HG03520 (cell line): ENCODE results near the gene ANLN.

Source experiments
- ATAC-seq: cut with Tn5 transposase; IDR thresholded peaks from one replicate; pipeline ENCODE4 v1.9.1; 2021; ENCODE audit warnings: mild to moderate bottlenecking, moderate library complexity; ENCODE audit not compliant: unreplicated experiment

Gene ANLN

DNA sequence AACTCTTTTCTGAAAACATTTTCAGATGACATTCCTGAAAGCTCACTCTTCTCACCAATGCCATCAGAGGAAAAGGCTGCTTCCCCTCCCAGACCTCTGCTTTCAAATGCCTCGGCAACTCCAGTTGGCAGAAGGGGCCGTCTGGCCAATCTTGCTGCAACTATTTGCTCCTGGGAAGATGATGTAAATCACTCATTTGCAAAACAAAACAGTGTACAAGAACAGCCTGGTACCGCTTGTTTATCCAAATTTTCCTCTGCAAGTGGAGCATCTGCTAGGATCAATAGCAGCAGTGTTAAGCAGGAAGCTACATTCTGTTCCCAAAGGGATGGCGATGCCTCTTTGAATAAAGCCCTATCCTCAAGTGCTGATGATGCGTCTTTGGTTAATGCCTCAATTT, 16.5 kb downstream of the ANLN start:
- ATAC-seq = no peak

DNA sequence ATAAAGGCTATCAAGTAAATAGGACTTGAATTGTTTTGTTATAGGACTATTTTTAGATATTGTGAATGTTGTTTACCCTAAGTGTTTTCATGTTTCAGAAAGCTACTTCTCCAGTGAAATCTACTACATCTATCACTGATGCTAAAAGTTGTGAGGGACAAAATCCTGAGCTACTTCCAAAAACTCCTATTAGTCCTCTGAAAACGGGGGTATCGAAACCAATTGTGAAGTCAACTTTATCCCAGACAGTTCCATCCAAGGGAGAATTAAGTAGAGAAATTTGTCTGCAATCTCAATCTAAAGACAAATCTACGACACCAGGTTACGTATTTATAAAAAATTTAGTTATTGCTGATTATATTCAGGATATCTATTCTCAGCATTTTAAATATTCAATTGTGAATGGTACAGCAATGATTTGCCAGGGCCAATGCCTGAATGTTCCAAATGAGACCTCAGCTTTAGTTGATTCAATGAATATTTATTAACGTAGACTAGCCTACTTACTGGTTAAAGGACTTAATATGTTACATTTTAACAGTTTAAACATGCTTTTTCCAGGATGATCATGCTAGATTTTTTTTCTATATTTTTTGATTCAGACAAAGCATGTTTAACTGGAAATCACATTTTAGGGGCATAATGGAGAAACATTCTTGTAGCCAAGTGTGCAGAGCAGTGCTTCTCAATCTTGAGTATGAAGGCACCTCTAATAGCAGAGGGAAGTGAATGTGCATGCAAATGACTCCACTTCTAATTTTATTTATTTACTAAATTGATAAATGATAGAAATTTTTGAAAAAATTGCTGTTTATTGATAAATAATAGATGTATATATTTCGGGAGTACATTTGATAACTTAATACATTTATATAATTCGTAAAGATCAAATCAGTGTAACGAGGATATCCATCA, 18.2 kb downstream of the ANLN start:
- ATAC-seq = no peak

DNA sequence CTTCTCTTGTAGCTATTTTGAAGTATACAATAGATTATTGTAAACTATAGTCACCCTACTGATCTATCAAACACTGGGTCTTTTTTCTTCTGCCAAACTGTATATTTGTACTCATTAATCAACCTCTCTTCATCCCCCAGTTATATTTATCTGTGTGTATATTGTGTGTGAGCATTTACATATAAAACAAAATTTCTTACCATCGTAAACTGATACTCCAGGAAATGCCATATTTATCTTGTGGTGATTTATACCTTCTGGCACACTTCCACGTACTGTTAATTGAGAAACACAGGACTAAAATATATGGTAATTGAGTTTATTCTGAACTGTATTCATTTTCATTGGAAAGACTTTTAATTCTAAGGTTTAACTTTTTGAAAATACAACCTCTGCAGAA, 18.9 kb downstream of the ANLN start:
- ATAC-seq = no peak

DNA sequence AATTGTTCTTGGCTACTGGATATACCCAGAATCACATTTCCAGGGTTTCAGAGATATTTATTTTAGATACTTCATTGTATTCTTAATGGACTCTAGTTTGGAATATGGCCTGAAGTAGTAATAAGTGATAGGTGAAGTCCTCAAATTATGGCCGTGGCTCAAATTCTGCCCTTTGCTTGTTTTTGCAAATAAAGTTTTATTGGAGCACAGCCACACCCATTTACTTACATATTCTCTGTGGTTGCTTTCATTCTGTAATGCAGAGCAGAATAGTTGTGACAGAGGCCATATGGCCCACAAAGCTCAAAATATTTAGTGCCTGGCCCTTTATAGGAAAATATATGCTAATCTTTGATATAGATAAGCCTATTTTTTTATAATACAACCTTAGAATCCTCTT, 19.5 kb downstream of the ANLN start:
- ATAC-seq = no peak

DNA sequence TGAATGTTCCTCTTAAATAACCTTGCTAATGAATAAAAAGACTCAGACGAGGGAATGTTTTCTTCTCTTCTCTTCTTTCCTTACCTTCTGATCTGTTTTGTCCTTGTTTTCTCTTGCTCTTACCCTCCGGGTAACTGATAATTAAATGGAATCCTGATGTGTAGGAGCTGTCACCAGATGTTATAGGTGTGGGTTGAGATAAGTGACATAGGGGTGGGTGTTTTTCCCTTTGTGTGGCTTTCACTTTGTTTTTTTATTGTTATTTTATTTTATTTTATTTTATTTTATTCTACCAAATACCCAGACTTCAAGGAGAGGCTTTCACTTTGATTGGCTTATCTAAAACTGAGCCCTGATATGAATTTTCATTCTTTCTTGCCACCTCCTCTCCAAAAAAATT, 25.5 kb downstream of the ANLN start:
- no peak for ATAC-seq

DNA sequence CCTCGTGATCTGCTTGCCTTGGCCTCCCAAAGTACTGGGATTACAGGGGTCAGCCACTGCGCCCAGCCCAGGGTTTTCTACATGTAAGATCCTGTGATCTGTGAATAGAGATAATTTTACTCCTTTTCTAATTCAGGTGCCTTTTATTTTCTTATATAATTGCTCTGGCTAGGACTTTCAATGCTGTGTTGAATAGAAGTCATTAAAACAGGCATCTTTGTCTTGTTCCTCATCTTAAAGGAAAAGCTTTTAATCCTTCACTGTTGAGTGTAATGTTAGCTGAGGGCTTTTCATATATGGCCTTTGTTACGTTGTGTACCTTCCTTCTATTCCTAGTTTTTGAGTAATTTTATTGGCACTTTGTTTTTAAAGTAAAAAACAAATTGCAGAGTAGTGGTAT, 26.6 kb downstream of the ANLN start:
- ATAC-seq = no peak

DNA sequence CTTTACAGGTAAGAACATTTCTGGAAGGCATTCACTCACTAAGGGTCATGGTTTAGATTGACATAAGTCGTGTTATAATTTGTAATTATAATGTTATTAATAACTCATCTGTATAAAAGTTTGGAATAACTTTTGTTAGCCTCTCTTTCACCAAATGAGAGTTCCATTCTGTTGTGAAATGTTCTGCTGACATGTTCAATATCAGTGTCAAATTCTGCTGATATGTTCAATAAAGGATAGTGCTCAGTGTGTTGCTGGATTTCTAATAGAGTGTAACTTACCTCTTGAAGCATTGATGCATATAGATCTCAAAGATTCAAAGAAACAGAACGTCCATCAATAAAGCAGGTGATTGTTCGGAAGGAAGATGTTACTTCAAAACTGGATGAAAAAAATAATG, 30.6 kb downstream of the ANLN start:
- no peak for ATAC-seq

DNA sequence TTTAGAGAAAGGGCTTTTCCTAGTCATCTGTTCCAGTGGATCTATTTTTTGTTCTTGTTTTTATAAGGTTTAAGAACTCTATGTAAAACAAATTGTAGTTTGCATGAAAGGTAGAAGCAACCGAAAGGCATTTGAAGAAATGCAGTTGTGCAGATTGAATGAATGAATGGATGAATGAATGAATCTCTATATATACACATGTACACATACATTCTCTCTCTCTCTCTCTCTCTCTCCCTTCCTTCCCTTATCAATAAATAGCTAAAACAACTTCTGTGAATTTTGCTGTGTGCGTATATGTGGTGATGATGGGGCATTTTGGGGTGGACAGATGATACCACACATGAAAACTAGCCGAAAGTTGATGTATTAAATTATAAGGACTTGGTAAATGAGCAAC, 32.4 kb downstream of the ANLN start:
- no peak for ATAC-seq

DNA sequence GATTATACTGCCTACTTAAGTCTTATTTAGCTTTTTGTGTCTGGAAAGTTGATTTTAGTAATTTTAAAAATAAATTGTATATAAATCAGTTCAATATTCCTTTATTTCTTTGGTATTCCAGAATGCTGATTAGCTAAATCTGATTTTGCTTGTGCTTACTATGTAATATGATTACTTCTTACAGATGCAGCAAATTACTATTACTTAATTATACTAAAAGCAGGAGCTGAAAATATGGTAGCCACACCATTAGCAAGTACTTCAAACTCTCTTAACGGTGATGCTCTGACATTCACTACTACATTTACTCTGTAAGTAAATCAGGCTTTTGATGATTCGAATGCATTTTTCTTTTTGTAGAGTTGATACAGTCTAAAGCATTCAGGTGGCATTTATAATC, 34.0 kb downstream of the ANLN start:
- no peak for ATAC-seq

DNA sequence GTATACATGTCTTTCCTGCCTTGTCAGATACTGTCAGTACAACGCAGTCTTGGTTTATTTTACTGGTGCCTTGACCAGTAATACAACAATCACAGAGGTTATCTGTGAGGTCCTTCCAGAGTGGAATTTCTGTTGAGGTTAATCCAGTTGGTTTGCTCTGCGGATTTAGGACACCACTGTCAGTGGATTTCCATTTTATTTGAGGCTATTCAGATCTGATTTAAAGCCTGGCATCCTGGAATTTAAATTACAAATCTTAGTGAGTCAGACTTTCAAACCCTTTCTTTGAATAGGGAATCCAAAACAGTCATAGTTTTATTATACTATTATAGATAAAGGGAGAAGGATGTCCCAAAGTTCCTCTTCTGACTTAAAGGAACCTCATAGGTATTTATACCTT, 40.5 kb downstream of the ANLN start:
- ATAC-seq = no peak

DNA sequence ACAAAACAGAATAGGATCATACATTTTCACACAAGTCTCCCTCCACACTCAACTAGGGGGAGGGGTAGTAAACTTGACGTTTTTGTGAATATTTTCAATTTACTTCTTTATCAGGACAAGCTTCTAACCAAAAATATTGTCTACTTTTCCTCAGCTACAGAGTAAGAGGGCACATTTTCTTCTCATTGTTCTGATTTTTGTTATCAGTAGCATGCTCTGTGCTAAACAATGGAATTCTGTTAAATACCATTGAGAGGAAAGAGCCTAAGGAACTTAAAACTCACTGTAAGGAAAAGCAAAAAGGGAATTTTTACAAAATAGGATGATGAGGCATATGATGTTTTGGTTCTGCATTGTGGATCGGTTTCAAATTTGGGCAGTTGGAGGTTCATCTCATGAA, 41.2 kb downstream of the ANLN start:
- no peak for ATAC-seq

DNA sequence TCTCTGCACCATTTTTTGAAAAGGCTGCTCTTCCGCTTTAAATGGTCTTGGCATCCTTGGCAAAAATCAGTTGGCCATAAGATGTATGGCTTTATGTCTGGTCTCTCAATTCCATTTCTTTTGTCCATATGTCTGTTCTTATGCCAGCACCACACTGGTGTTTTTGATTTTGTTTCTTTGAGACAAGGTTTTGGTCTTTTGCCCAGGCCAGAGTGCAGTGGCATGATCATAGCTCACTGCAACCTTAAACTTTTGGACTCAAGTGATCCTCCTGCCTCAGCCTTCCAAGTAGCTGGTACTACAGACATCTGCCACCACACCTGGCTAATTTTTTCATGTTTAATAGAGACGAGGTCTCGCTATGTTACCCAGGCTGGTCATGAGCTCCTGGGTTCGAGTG, 48.5 kb downstream of the ANLN start:
- no peak for ATAC-seq

DNA sequence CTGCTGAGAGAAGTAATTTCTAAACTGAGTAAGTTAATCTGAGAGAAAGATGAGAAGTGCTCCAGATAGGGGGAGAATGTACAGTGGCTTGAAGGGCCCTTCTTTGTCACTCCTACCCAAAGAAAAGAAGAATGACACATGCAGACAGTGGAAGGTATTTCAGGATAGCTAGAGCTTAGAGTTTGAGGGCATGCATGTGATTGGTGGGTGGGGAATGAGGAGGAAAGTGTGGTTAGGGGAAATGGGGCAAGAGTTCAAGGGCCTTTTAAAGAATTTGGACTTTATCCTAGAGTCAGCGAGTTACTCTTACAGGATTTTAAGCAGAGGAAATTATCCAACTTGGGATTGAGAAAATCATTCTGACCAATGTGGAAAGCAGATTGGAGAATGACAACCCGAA, 50.0 kb downstream of the ANLN start:
- no peak for ATAC-seq

DNA sequence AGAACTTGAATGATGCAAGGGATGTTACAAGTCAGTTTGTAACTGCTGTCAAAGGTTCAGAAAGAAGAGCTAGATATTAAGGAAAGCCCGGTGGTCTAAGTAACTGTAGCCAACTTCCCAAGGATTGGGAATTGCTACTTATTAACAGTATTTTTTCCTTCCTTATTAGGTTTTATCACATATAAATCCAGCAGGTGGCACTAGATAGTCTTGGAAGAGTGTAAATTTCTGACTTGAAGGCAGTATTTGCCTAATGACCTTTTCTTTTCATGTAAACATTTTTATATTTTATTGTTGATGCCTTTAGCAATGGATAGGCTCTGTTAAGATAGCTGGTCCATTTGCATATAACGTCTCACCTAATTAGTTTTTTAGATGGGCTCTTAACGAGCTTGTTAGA, 51.2 kb downstream of the ANLN start:
- no peak for ATAC-seq

DNA sequence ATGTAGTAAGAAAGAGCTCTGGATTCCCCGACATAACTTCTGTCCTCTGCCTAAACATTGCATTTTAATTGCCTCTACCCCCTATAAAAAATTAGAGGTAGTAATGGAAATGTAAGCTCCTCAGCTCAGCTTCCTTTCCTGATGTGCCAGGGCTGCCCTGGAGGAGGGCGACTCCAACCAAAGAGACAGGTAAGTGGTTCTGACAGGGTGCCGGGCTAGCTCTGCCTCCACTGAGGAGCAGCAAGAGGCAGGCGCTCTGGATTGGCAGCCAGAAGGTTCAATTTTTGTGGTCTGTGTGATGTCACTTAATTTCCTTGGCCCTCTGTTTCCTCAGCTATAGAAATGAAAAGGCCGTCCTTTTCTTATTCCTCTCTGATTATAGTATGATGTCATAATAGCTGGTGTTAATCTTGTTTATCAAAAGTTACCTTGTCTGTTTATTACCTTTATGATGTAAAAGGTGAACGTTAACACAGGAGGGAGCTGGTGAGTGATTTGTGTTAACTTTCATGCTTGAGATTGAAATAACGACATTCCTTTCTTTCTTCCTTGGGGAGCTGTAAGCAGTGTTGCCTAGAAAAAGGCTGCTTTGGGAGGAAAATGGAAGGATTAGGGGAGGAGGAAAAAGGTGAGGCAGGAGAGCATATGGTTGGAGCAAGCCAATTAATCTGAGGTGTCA, 51.8 kb downstream of the ANLN start:
- no peak for ATAC-seq

DNA sequence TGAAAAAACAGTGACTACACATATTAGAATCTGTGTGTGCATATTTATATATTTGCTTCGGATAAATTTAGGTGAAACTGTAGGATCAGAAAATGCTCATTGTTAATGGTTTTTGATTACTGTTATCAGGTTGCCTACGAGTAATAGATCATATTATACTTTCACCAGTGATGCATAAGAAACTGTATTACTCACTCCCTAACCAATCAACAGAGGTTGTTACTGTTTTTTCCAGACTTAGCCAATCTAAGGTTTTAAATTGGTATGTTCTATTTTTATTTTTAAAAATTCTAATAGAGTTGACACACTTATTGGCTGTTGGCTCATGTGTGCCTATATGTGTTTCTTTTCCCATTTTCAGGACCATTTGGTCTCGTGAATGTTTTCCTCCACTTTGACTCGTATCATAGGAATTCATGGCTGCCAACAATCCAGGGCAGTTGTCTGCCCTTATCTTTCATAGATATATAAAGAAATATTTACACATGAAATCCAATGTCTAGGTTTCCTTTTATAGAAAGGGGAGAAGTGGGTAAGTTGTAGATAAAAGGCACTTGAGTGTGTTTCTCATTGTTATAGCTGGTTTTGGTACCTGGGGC, 59.2 kb downstream of the ANLN start:
- ATAC-seq = no peak

DNA sequence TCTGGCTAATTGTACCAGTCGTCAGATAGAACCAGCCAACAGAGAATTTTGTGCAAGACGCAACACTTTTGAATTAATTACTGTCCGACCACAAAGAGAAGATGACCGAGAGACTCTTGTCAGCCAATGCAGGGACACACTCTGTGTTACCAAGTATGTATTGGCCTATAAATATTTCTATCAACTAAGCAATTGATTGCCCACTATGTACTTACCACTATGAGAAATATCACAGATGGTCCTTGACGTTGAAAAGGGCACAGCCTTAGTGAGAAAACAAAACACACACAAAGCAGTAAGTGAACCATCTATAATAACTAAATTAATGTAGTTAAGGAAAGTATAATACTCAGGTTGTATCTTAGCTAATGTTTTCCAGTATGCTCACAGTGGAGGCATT, 60.0 kb downstream of the ANLN start:
- no peak for ATAC-seq

DNA sequence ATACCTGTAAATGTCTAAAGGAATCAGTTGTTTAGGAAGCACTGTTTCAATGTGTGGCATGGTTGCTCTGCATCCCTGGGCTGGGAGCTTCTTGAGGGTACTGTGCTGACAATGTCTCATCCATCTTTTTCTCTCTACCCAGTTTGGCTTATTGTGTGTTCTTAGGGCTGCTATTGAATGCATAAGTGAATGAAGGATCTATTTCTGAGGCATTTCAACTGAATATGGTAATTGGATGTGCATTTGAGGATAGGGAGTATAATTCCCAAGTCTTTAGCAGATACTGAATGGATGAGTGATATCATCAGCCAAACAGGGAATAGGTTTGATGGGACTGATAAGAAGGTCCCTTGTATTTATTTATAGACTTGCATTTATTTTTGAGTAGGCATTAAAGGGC, 64.1 kb downstream of the ANLN start:
- no peak for ATAC-seq

DNA sequence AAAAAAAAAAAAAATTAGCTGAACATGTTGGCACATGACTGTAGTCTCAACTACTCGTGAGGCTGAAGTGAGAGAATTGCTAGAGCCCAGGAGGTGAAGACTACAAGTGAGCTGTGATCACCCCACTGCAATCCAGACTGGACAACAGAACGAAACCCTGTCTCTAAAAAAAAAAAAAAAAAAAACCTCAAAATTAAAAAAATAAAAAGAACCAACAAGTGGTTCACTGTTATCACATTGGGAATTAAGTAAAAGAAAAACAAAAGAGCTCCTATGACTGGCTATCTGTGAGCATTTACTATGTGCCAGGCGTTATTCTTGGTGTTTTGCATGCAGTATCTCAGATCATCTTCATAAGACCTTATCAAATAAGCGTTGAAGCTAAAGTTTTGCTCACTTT, 66.0 kb downstream of the ANLN start:
- ATAC-seq = no peak

DNA sequence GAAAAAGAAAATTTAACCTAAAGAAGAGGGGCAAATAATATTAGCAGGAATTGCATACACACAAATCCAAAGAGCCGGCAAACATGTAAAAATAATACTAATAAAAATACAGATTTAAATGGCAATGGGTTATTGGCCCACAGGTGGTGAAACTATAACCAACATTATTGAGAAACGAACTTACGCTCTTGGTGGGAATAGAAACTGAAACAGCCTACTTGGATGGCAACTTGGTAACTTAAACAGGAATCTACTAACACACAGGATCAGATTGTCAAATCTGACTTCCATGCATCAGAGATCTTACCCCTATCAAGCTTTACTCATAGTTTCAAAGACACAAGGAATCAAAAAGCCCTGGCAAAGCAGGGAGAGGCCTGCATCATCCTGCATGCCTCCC, 66.5 kb downstream of the ANLN start:
- no peak for ATAC-seq

DNA sequence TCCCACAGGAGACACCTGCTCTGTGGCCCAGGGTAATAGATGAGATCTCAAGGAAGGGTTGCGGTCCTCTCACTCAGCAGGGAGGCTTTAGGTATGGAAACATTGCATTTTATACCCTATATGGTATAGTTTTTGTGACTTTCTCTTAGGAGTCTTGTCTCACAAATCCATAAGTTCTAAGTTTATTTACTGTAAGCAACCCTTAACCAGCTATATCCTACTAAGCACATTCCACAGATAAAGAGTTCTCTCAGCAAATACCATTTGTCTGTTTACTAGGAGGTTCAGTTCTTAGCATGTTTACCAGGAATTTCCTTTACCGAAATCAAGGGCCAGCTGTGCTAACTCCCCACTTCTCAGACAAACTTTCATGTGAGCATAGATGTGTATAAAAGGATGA, 66.9 kb downstream of the ANLN start:
- no peak for ATAC-seq
